ENCODE measurements around the gene TP73. TPM values are rescaled to one million over a fixed set of nuclear protein-coding genes. Genes with fewer than 3 reads are reported as not detected.
"Not testable (repeated sequence)": the region's sequence is repeated elsewhere in the genome, so short reads cannot be mapped to it uniquely, and the experiment has no call there.

TP73 gene
- total RNA-seq, 3 donors from 2014 or later: 0.66 to 1.0 TPM; not detected in 1

GRCh38 chr1:3745590-3746381, 93.5 kb downstream of the TP73 start:
- intact Hi-C loops (cut with DNase I; ENCODE audit: low total_unique reads): no loop called here
- Histone ChIP-seq H3K4me1 (no peaks in the 10 kb centered on the region), H3K27ac (peak overlapping the region in 1 of 2 donors; percentile 64), H3K36me3 (peaks cover 8% of the 10 kb centered on the region), H3K4me3 (peak overlapping the region in 2 of 3 donors; percentile 82 to 86), H3K27me3 (no peaks in the 10 kb centered on the region), H3K9me3 (no peaks in the 10 kb centered on the region)
- DNase-seq (ENCODE audit: low spot score in 2 of 2): no peak
- TF ChIP-seq CTCF (IDR thresholded peaks at IDR 0.05) (no peak), POLR2A (IDR thresholded peaks at IDR 0.05) (no peak), POLR2AphosphoS5 (IDR thresholded peaks at IDR 0.05) (no peak)

- H3K36me3 ChIP-seq: peaks cover 8% of the 10 kb centered on the region
- no peaks in the 10 kb centered on the region for H3K4me1 ChIP-seq
- TF ChIP-seq POLR2AphosphoS5 (IDR thresholded peaks at IDR 0.05) (no peak), CTCF (IDR thresholded peaks at IDR 0.05) (no peak), POLR2A (IDR thresholded peaks at IDR 0.05) (no peak)
- H3K27me3 ChIP-seq: no peaks in the 10 kb centered on the region
- intact Hi-C loops (cut with DNase I; ENCODE audit: low total_unique reads): no loop called here
- H3K4me3 ChIP-seq: peak overlapping the region; percentile 82 to 89 (median 86)
- peak overlapping the region; percentile 64 to 78 for H3K27ac ChIP-seq
- no peak for DNase-seq (ENCODE audit: low spot score in 2 of 2)
- no peaks in the 10 kb centered on the region for H3K9me3 ChIP-seq
Observed at GRCh38 chr1:3746389-3746829, 94.1 kb downstream of the TP73 start.

GRCh38 chr1:3746830-3747521, 94.7 kb downstream of the TP73 start:
- intact Hi-C loops (cut with DNase I; ENCODE audit: low total_unique reads): no loop called here
- H3K36me3 ChIP-seq: peaks cover 5% of the 10 kb centered on the region

GRCh38 chr1:3747522-3747848, 95.2 kb downstream of the TP73 start:
- no peaks in the 10 kb centered on the region for H3K4me1 ChIP-seq
- peaks cover 0 to 4% of the 10 kb centered on the region in 2 donors for H3K27me3 ChIP-seq
- no peak for DNase-seq (ENCODE audit: low spot score in 2 of 2)
- TF ChIP-seq CTCF (IDR thresholded peaks at IDR 0.05): no peak
- no peak for TF ChIP-seq POLR2AphosphoS5 (IDR thresholded peaks at IDR 0.05)
- no peak for TF ChIP-seq POLR2A (IDR thresholded peaks at IDR 0.05)
- intact Hi-C loops (cut with DNase I; ENCODE audit: low total_unique reads): no loop called here
- H3K36me3 ChIP-seq: no peaks in the 10 kb centered on the region
- peak overlapping the region in 1 of 2 donors; percentile 64 for H3K27ac ChIP-seq
- H3K9me3 ChIP-seq: no peaks in the 10 kb centered on the region
- peak overlapping the region; percentile 82 to 89 (median 86) for H3K4me3 ChIP-seq

More at GRCh38 chr1:3746830-3747521, 94.7 kb downstream of the TP73 start:
- H3K27me3 ChIP-seq: no peaks in the 10 kb centered on the region
- H3K9me3 ChIP-seq: no peaks in the 10 kb centered on the region
- H3K4me1 ChIP-seq: no peaks in the 10 kb centered on the region
- TF ChIP-seq POLR2AphosphoS5 (IDR thresholded peaks at IDR 0.05) (peak in 1 of 3 donors; percentile 12), CTCF (IDR thresholded peaks at IDR 0.05) (no peak), POLR2A (IDR thresholded peaks at IDR 0.05) (no peak)
- H3K4me3 ChIP-seq: peak overlapping the region; percentile 82 to 89 (median 86)
- peak; percentile 78 to 88 for DNase-seq (ENCODE audit: low spot score in 2 of 2)
- peak overlapping the region; percentile 64 to 78 for H3K27ac ChIP-seq

- peak overlapping the region in 2 of 3 donors; percentile 82 to 86 for H3K4me3 ChIP-seq
- H3K27ac ChIP-seq: no peak overlapping the region
- no peak for DNase-seq (ENCODE audit: low spot score in 2 of 2)
- H3K4me1 ChIP-seq: no peaks in the 10 kb centered on the region
- H3K9me3 ChIP-seq: no peaks in the 10 kb centered on the region
- no peak for TF ChIP-seq POLR2A (IDR thresholded peaks at IDR 0.05)
- TF ChIP-seq CTCF (IDR thresholded peaks at IDR 0.05): no peak
- TF ChIP-seq POLR2AphosphoS5 (IDR thresholded peaks at IDR 0.05): no peak
- H3K36me3 ChIP-seq: no peaks in the 10 kb centered on the region
- H3K27me3 ChIP-seq: peaks cover 0 to 7% of the 10 kb centered on the region in 2 donors
- intact Hi-C loops (cut with DNase I; ENCODE audit: low total_unique reads): no loop called here
Observed at GRCh38 chr1:3747903-3748302, 95.6 kb downstream of the TP73 start.

- H3K4me3 ChIP-seq; H3K36me3 ChIP-seq; intact Hi-C loops (cut with DNase I; ENCODE audit: low total_unique reads): not testable (repeated sequence)
Observed at GRCh38 chr1:3748316-3748900, 96.1 kb downstream of the TP73 start.

More at GRCh38 chr1:3748316-3748900, 96.1 kb downstream of the TP73 start:
- H3K27ac ChIP-seq; H3K27me3 ChIP-seq; DNase-seq (ENCODE audit: low spot score in 2 of 2); H3K9me3 ChIP-seq; H3K4me1 ChIP-seq: not testable (repeated sequence)

Data from breast epithelium (tissue), 4 donors.